H1 (cell line): ENCODE measurements around the gene BCAS3.

Experiments used
- CEBPB ChIP-seq: IDR thresholded peaks from 2 replicates; pipeline ENCODE4 v1.6.1; 2012; ENCODE audit warnings: low read depth, low read length
- CTCF ChIP-seq, 3 experiments: IDR thresholded peaks; 1 replicate in 2 of 3; 2 replicates in 1 of 3; pipeline versions ENCODE4 v1.5.1 to v1.6.1; 2011; ENCODE audit warnings: low read length in 3 of 3, mild to moderate bottlenecking in 3 of 3, inconsistent platforms in 2 of 3, low read depth in 1 of 3, moderate library complexity in 1 of 3; ENCODE audit not compliant: insufficient read depth in 1 of 3; ENCODE audit errors: control extremely low read depth in 1 of 3
- EP300 ChIP-seq, 2 experiments: IDR thresholded peaks; 1 replicate in 1 of 2; 2 replicates in 1 of 2; pipeline ENCODE4 v1.6.1; 2011 to 2012; ENCODE audit warnings: low read depth in 2 of 2, low read length in 2 of 2, mild to moderate bottlenecking in 2 of 2, borderline replicate concordance in 1 of 2, inconsistent platforms in 1 of 2, moderate library complexity in 1 of 2
- GTF2F1 ChIP-seq: IDR thresholded peaks from 2 replicates; pipeline ENCODE4 v1.6.1; 2012; ENCODE audit warnings: low read depth, low read length, improper control_type of control experiment, borderline replicate concordance
- MAX ChIP-seq: IDR thresholded peaks from 2 replicates; pipeline ENCODE4 v1.6.1; 2012; ENCODE audit warnings: inconsistent platforms
- POLR2A ChIP-seq, 2 experiments: IDR thresholded peaks; 1 replicate in 1 of 2; 2 replicates in 1 of 2; pipeline ENCODE4 v1.6.1; 2011; ENCODE audit warnings: low read depth in 2 of 2, low read length in 2 of 2, mild to moderate bottlenecking in 2 of 2; ENCODE audit errors: control extremely low read depth in 1 of 2
- SP1 ChIP-seq: IDR thresholded peaks from 2 replicates; pipeline ENCODE4 v1.6.1; 2011; ENCODE audit warnings: low read depth, low read length
- SRF ChIP-seq: IDR thresholded peaks from 2 replicates; pipeline ENCODE4 v1.6.1; 2011; ENCODE audit warnings: mild to moderate bottlenecking, low read depth, low read length, moderate library complexity

- TF ChIP-seq CTCF (IDR thresholded peaks at IDR 0.05; ENCODE audit: control extremely low read depth in 1 of 3, insufficient read depth in 1 of 3, low read depth in 1 of 3, low read length in 3 of 3) (no peak), CEBPB (no peak), POLR2A (IDR thresholded peaks at IDR 0.05; ENCODE audit: control extremely low read depth in 1 of 2, low read depth in 2 of 2, low read length in 2 of 2) (no peak), SP1 (no peak), MAX (no peak), GTF2F1 (no peak), EP300 (IDR thresholded peaks at IDR 0.05; ENCODE audit: borderline replicate concordance in 1 of 2, low read depth in 2 of 2, low read length in 2 of 2) (no peak), SRF (no peak)
Measured at GRCh38 chr17:61371179-61371578, 693.5 kb downstream of the BCAS3 start.
